Measurements from ENCODE around the gene RHBG.
A peak's percentile ranks its signal among the peaks of the same experiment; 100 is the strongest.

RHBG gene

DNA sequence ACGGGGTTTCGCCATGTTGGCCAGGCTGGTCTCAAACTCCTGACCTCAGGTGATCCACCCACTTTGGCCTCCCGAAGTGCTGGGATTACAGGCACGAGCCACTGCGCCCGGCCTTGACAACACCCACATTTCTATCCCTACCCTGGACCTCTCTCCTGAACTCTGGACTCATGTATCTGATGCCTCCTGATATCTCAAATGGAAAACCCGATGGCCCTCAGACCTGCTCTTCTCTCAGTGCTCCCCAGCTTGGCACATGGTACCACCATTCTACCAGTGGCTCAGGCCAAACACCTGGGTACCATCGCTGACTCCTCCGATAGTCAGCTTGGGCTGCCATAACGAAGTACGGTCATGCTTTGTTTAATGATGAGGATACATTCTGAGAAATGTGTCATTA is 8.5 kb upstream of the RHBG start:
- H2BK120ac ChIP-seq (ENCODE audit: low read depth, low read length): no peak overlapping the region
- H2BK15ac ChIP-seq (ENCODE audit: low read depth, poor library complexity, severe bottlenecking): no peak overlapping the region
- no peak overlapping the region for H4K8ac ChIP-seq (ENCODE audit: low read length)
- peaks cover 5% of the 10 kb centered on the region for H3K4me1 ChIP-seq (ENCODE audit: control insufficient read depth, insufficient read depth, low read depth, low read length)
- H3K18ac ChIP-seq (ENCODE audit: low read depth in 1 of 2, low read length in 2 of 2): no peak overlapping the region
- no peak overlapping the region for H4K91ac ChIP-seq (ENCODE audit: low read length)
- no peak overlapping the region for H3K23ac ChIP-seq (ENCODE audit: low read length in 2 of 2)
- H3K4me3 ChIP-seq (ENCODE audit: insufficient read depth in 1 of 2, low read depth in 1 of 2, low read length in 2 of 2): no peak overlapping the region
- DNase-seq: no peak
- peaks cover 44 to 55% of the 10 kb centered on the region in 2 experiments for H3K27me3 ChIP-seq (ENCODE audit: control insufficient read depth in 1 of 2, insufficient read depth in 1 of 2, low read length in 2 of 2)
- H2BK5ac ChIP-seq (ENCODE audit: low read depth, low read length, poor library complexity, severe bottlenecking): no peak overlapping the region
- H3K27ac ChIP-seq (ENCODE audit: low read length, poor library complexity, severe bottlenecking): no peak overlapping the region
- no peak overlapping the region for H2AK5ac ChIP-seq (ENCODE audit: low read length, severe bottlenecking)
- no peaks in the 10 kb centered on the region for H3K36me3 ChIP-seq (ENCODE audit: control insufficient read depth in 1 of 2, insufficient read depth in 2 of 2, low read depth in 1 of 2, low read length in 2 of 2)
- H2BK12ac ChIP-seq (ENCODE audit: low read length in 2 of 2): no peak overlapping the region
- WGBS: 96% methylated on average over 11 of the region's 11 CpGs
- no peak overlapping the region for H2AFZ ChIP-seq (ENCODE audit: low read depth, low read length)
- H3K14ac ChIP-seq (ENCODE audit: low read length in 2 of 2): no peak overlapping the region
- H3K4ac ChIP-seq (ENCODE audit: low read depth in 1 of 2, low read length in 2 of 2): no peak overlapping the region
- H3K9me3 ChIP-seq (ENCODE audit: control insufficient read depth, low read length): no peaks in the 10 kb centered on the region
- no peak overlapping the region for H3K9ac ChIP-seq (ENCODE audit: low read length)
- no peaks in the 10 kb centered on the region for H3K79me1 ChIP-seq (replicated peaks; ENCODE audit: low read length, poor library complexity, severe bottlenecking)
- H3K4me2 ChIP-seq (ENCODE audit: low read length, poor library complexity, severe bottlenecking): no peak overlapping the region

DNA sequence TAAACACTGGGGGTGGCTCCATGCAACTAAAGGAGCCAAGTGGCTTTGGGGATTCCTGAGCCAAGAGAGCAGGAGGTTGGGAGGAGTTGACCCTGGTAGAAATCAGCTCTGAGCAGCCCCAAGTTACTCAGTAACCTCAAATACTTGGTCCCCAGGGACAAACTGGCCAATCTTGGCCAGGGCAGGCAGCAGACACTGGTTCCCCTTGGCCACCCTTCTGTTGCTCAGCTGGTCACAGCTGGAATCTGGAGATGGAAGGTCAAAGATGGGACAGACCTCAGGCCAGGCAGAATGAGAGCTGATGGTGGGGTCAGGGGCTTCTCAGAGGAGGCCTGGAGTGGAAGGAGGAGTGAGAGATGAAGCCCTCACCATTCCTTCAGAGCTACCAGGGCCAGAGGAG is 3.3 kb upstream of the RHBG start:
- H3K23ac ChIP-seq (ENCODE audit: low read length in 2 of 2): no peak overlapping the region
- H3K18ac ChIP-seq (ENCODE audit: low read depth in 1 of 2, low read length in 2 of 2): no peak overlapping the region
- H3K79me1 ChIP-seq (replicated peaks; ENCODE audit: low read length, poor library complexity, severe bottlenecking): no peaks in the 10 kb centered on the region
- no peak overlapping the region for H2BK12ac ChIP-seq (ENCODE audit: low read length in 2 of 2)
- no peak overlapping the region for H2AK5ac ChIP-seq (ENCODE audit: low read length, severe bottlenecking)
- no peaks in the 10 kb centered on the region for H3K36me3 ChIP-seq (ENCODE audit: control insufficient read depth in 1 of 2, insufficient read depth in 2 of 2, low read depth in 1 of 2, low read length in 2 of 2)
- H3K4me2 ChIP-seq (ENCODE audit: low read length, poor library complexity, severe bottlenecking): no peak overlapping the region
- no peak overlapping the region for H2BK15ac ChIP-seq (ENCODE audit: low read depth, poor library complexity, severe bottlenecking)
- H3K27ac ChIP-seq (ENCODE audit: low read length, poor library complexity, severe bottlenecking): no peak overlapping the region
- H3K4ac ChIP-seq (ENCODE audit: low read depth in 1 of 2, low read length in 2 of 2): no peak overlapping the region
- H4K91ac ChIP-seq (ENCODE audit: low read length): no peak overlapping the region
- H3K27me3 ChIP-seq (ENCODE audit: control insufficient read depth in 1 of 2, insufficient read depth in 1 of 2, low read length in 2 of 2): peaks cover 55 to 56% of the 10 kb centered on the region in 2 experiments
- H2BK5ac ChIP-seq (ENCODE audit: low read depth, low read length, poor library complexity, severe bottlenecking): no peak overlapping the region
- H2BK120ac ChIP-seq (ENCODE audit: low read depth, low read length): no peak overlapping the region
- H3K4me3 ChIP-seq (ENCODE audit: insufficient read depth in 1 of 2, low read depth in 1 of 2, low read length in 2 of 2): no peak overlapping the region
- no peak overlapping the region for H4K8ac ChIP-seq (ENCODE audit: low read length)
- DNase-seq: no peak
- H3K9me3 ChIP-seq (ENCODE audit: control insufficient read depth, low read length): no peaks in the 10 kb centered on the region
- H3K4me1 ChIP-seq (ENCODE audit: control insufficient read depth, insufficient read depth, low read depth, low read length): peaks cover 10% of the 10 kb centered on the region
- no peak overlapping the region for H3K9ac ChIP-seq (ENCODE audit: low read length)
- no peak overlapping the region for H3K14ac ChIP-seq (ENCODE audit: low read length in 2 of 2)
- H2AFZ ChIP-seq (ENCODE audit: low read depth, low read length): no peak overlapping the region

DNA sequence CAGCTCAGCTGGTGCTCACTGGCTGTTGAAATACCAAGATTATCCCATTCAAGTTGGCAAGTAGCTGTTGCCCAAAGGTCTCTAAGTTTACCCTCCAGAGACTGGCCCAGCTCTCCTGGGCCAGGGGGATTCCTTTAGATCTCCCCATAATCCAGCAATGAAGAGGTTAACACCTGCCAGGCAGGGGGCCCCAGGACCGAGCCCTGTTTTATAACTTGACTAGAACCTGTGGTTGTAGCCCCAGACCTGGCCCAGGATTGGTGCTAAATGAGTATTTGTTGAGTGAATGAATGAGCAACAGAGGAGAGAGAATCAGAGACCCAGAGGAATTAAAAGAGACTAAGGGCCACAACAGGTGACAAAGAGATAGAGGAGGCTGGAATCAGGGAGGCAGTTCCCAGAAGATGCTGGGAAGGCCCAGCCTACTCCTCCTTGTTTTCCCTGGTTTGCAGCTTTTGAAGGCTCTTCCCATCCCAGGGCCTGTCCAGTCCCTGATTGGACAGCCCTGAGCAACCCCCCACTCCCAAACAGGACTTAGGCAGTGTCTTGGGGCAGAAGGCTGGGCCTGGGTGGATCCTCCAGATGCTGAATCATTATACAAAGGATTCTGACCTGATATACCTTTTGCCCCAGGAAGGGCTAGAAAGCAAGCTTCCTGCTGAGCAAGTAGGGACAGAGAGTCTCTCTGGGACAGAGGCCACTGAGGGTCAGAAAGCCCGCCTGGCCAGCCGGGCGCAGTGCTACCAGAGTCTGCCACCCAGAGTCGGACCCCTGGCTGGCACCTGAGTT is 2.4 kb upstream of the RHBG start:
- DNase-seq: no peak
- Histone ChIP-seq H2BK5ac (ENCODE audit: low read depth, low read length, poor library complexity, severe bottlenecking) (no peak overlapping the region), H2BK12ac (ENCODE audit: low read length in 2 of 2) (no peak overlapping the region), H3K18ac (ENCODE audit: low read depth in 1 of 2, low read length in 2 of 2) (no peak overlapping the region), H3K9me3 (ENCODE audit: control insufficient read depth, low read length) (no peaks in the 10 kb centered on the region), H3K4me1 (ENCODE audit: control insufficient read depth, insufficient read depth, low read depth, low read length) (peaks cover 10% of the 10 kb centered on the region), H2AK5ac (ENCODE audit: low read length, severe bottlenecking) (no peak overlapping the region), H3K27me3 (ENCODE audit: control insufficient read depth in 1 of 2, insufficient read depth in 1 of 2, low read length in 2 of 2) (peaks cover 55 to 60% of the 10 kb centered on the region in 2 experiments), H3K23ac (ENCODE audit: low read length in 2 of 2) (no peak overlapping the region), H2AFZ (ENCODE audit: low read depth, low read length) (no peak overlapping the region), H3K36me3 (ENCODE audit: control insufficient read depth in 1 of 2, insufficient read depth in 2 of 2, low read depth in 1 of 2, low read length in 2 of 2) (no peaks in the 10 kb centered on the region), H2BK120ac (ENCODE audit: low read depth, low read length) (no peak overlapping the region), H4K91ac (ENCODE audit: low read length) (no peak overlapping the region), H3K4me2 (ENCODE audit: low read length, poor library complexity, severe bottlenecking) (no peak overlapping the region), H4K8ac (ENCODE audit: low read length) (no peak overlapping the region), H3K4me3 (ENCODE audit: insufficient read depth in 1 of 2, low read depth in 1 of 2, low read length in 2 of 2) (no peak overlapping the region), H2BK15ac (ENCODE audit: low read depth, poor library complexity, severe bottlenecking) (no peak overlapping the region), H3K27ac (ENCODE audit: low read length, poor library complexity, severe bottlenecking) (no peak overlapping the region), H3K4ac (ENCODE audit: low read depth in 1 of 2, low read length in 2 of 2) (no peak overlapping the region), H3K14ac (ENCODE audit: low read length in 2 of 2) (no peak overlapping the region), H3K9ac (ENCODE audit: low read length) (no peak overlapping the region), H3K79me1 (replicated peaks; ENCODE audit: low read length, poor library complexity, severe bottlenecking) (no peaks in the 10 kb centered on the region)
- 75% methylated on average over 5 of the region's 5 CpGs for WGBS

DNA sequence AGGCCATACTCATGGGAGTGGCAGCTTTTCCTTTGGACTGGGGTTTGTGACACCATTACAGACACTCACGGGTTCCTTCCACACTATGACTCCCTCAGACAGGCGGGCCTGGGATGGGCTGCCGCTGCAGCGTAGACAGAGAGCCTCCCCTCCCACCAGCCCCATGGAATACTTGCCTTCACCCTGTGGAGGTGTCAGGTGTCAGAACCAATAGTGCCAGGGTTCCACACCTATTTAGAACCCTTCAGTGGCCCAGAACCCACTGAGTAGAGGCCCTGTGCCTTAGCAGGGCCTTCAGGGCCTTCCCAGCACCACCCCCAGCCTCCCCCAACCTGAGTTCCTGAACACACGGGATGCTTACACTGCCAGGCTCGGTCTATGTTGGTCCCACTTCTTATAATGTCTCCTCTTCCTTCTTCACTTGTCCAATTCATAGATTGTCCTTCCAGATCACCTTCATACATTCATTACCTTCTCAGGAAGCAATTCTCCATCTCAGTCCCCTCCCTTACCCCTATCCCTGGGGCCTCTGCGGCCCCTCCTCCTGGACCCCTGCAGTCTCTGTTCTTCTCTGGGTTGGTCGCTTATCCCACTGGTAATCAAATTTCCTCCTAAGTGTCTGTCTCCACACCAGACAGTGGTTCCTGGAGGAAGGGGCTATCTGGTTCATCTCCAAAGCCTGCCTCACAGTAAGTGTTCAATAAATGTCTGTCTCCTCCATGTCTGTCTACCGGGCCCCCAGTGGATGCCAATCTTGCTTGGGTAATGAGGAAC is 1.4 kb upstream of the RHBG start:
- WGBS: 63% methylated on average over 9 of the region's 9 CpGs
- Histone ChIP-seq H3K9ac (ENCODE audit: low read length) (no peak overlapping the region), H3K27ac (ENCODE audit: low read length, poor library complexity, severe bottlenecking) (no peak overlapping the region), H3K4me1 (ENCODE audit: control insufficient read depth, insufficient read depth, low read depth, low read length) (peaks cover 12% of the 10 kb centered on the region), H3K4ac (ENCODE audit: low read depth in 1 of 2, low read length in 2 of 2) (no peak overlapping the region), H3K18ac (ENCODE audit: low read depth in 1 of 2, low read length in 2 of 2) (no peak overlapping the region), H3K4me3 (ENCODE audit: insufficient read depth in 1 of 2, low read depth in 1 of 2, low read length in 2 of 2) (peak overlapping the region in 1 of 2 experiments; percentile 20), H2BK15ac (ENCODE audit: low read depth, poor library complexity, severe bottlenecking) (no peak overlapping the region), H3K27me3 (ENCODE audit: control insufficient read depth in 1 of 2, insufficient read depth in 1 of 2, low read length in 2 of 2) (peaks cover 55 to 70% of the 10 kb centered on the region in 2 experiments), H3K23ac (ENCODE audit: low read length in 2 of 2) (no peak overlapping the region), H2AFZ (ENCODE audit: low read depth, low read length) (no peak overlapping the region), H4K8ac (ENCODE audit: low read length) (no peak overlapping the region), H4K91ac (ENCODE audit: low read length) (no peak overlapping the region), H2AK5ac (ENCODE audit: low read length, severe bottlenecking) (no peak overlapping the region), H3K9me3 (ENCODE audit: control insufficient read depth, low read length) (no peaks in the 10 kb centered on the region), H3K4me2 (ENCODE audit: low read length, poor library complexity, severe bottlenecking) (no peak overlapping the region), H2BK12ac (ENCODE audit: low read length in 2 of 2) (no peak overlapping the region), H3K36me3 (ENCODE audit: control insufficient read depth in 1 of 2, insufficient read depth in 2 of 2, low read depth in 1 of 2, low read length in 2 of 2) (no peaks in the 10 kb centered on the region), H3K79me1 (replicated peaks; ENCODE audit: low read length, poor library complexity, severe bottlenecking) (no peaks in the 10 kb centered on the region), H2BK5ac (ENCODE audit: low read depth, low read length, poor library complexity, severe bottlenecking) (no peak overlapping the region), H3K14ac (ENCODE audit: low read length in 2 of 2) (no peak overlapping the region), H2BK120ac (ENCODE audit: low read depth, low read length) (no peak overlapping the region)
- DNase-seq: no peak
